ENCODE data around the gene DUSP6. TPM values are rescaled to one million over a fixed set of nuclear protein-coding genes. Genes with fewer than 3 reads are reported as not detected.

Gene DUSP6
- total and polyA plus RNA-seq, 4 donors, result 24.1 to 37.0 (median 35.3) TPM

- WGBS, result 11% methylated on average over 17 of the region's 17 CpGs
- H3K4me1 ChIP-seq (ENCODE audit: control insufficient read depth in 4 of 4, insufficient read depth in 4 of 4, low read length in 3 of 4), result peaks cover 0 to 27% (median 14%) of the 10 kb centered on the region in 4 donors
Measured at GRCh38 chr12:89354612-89355067, 2.3 kb upstream of the DUSP6 start.

GRCh38 chr12:89353823-89354611, 1.7 kb upstream of the DUSP6 start:
- Histone ChIP-seq H3K27ac (ENCODE audit: low read depth in 1 of 2, low read length in 2 of 2) (peak overlapping the region; percentile 100), H3K4me1 (ENCODE audit: control insufficient read depth in 4 of 4, insufficient read depth in 4 of 4, low read length in 3 of 4) (peaks cover 0 to 32% (median 15%) of the 10 kb centered on the region in 4 donors), H3K36me3 (ENCODE audit: control insufficient read depth in 4 of 4, insufficient read depth in 3 of 4, low read depth in 1 of 4, low read length in 3 of 4) (peaks cover 0 to 10% (median 2%) of the 10 kb centered on the region in 4 donors), H3K9me3 (ENCODE audit: control insufficient read depth in 4 of 4, low read length in 3 of 4) (no peaks in the 10 kb centered on the region), H3K27me3 (ENCODE audit: control insufficient read depth in 4 of 4, insufficient read depth in 4 of 4, low read length in 3 of 4) (no peaks in the 10 kb centered on the region), H3K9ac (ENCODE audit: low read depth in 1 of 2, low read length in 2 of 2) (peak overlapping the region; percentile 91 to 95), H3K4me3 (ENCODE audit: low read depth in 1 of 3, low read length in 3 of 3) (peak overlapping the region; percentile 85 to 98 (median 91))
- under 1% methylated on average over 74 of the region's 74 CpGs for WGBS
- DNase-seq (ENCODE audit: low spot score), result peak; percentile 62
- peak; percentile 29 to 56 for TF ChIP-seq GABPA (IDR thresholded peaks at IDR 0.05 in 1 of 2, conservative IDR thresholded peaks at IDR 0.05 in 1 of 2)
- peak; percentile 60 for TF ChIP-seq YY1 (IDR thresholded peaks at IDR 0.05)
- TF ChIP-seq HNF4A (conservative IDR thresholded peaks at IDR 0.05), result no peak
- TF ChIP-seq SP1 (IDR thresholded peaks at IDR 0.05), result peak; percentile 6
- TF ChIP-seq CTCF (IDR thresholded peaks at IDR 0.05; ENCODE audit: low read depth, low read length, missing input control), result no peak
- TF ChIP-seq RXRA (IDR thresholded peaks at IDR 0.05), result peak; percentile 13 to 81
- no peak for TF ChIP-seq ZBTB33 (IDR thresholded peaks at IDR 0.05)
- TF ChIP-seq MAX (IDR thresholded peaks at IDR 0.05), result peak; percentile 33
- TF ChIP-seq RAD21 (IDR thresholded peaks at IDR 0.05), result no peak
- TF ChIP-seq FOXA2 (IDR thresholded peaks at IDR 0.05), result no peak
- TF ChIP-seq HNF4G (IDR thresholded peaks at IDR 0.05), result no peak
- TF ChIP-seq REST (IDR thresholded peaks at IDR 0.05), result peak; percentile 55
- no peak for TF ChIP-seq JUND (IDR thresholded peaks at IDR 0.05)
- TF ChIP-seq TAF1 (conservative IDR thresholded peaks at IDR 0.05), result no peak

More at GRCh38 chr12:89354612-89355067, 2.3 kb upstream of the DUSP6 start:
- Histone ChIP-seq H3K9me3 (ENCODE audit: control insufficient read depth in 4 of 4, low read length in 3 of 4) (no peaks in the 10 kb centered on the region), H3K4me3 (ENCODE audit: low read depth in 1 of 3, low read length in 3 of 3) (peak overlapping the region; percentile 85 to 98 (median 91)), H3K27ac (ENCODE audit: low read depth in 1 of 2, low read length in 2 of 2) (peak overlapping the region; percentile 100), H3K27me3 (ENCODE audit: control insufficient read depth in 4 of 4, insufficient read depth in 4 of 4, low read length in 3 of 4) (no peaks in the 10 kb centered on the region), H3K9ac (ENCODE audit: low read depth in 1 of 2, low read length in 2 of 2) (peak overlapping the region; percentile 74 to 91), H3K36me3 (ENCODE audit: control insufficient read depth in 4 of 4, insufficient read depth in 3 of 4, low read depth in 1 of 4, low read length in 3 of 4) (peaks cover 0 to 6% (median 0%) of the 10 kb centered on the region in 4 donors)
- no peak for DNase-seq (ENCODE audit: low spot score)
- TF ChIP-seq NR2F2 (IDR thresholded peaks at IDR 0.05) (no peak), REST (IDR thresholded peaks at IDR 0.05) (no peak), TAF1 (conservative IDR thresholded peaks at IDR 0.05) (peak; percentile 63)

Measured in liver (tissue), 9 donors.